Measurements from ENCODE around the gene SOST.

- TF ChIP-seq POLR2A (IDR thresholded peaks at IDR 0.05) (no peak), CTCF (IDR thresholded peaks at IDR 0.05) (no peak), POLR2AphosphoS5 (IDR thresholded peaks at IDR 0.05) (no peak), EP300 (IDR thresholded peaks at IDR 0.05; ENCODE audit: low read depth) (no peak)
Observed at GRCh38 chr17:43769426-43769825, 10.8 kb upstream of the SOST start.
